ENCODE data around the gene RGS17. TPM values are rescaled to one million over a fixed set of nuclear protein-coding genes. Genes with fewer than 3 reads are reported as not detected.

Gene RGS17
- total RNA-seq, 1 experiment from 2014 or later: 0.37 TPM

- Histone ChIP-seq H3K27ac (no peak overlapping the region), H3K9me3 (replicated peaks) (no peaks in the 10 kb centered on the region), H3K4me3 (no peak overlapping the region), H3K27me3 (replicated peaks) (no peaks in the 10 kb centered on the region), H3K36me3 (no peaks in the 10 kb centered on the region), H3K4me1 (replicated peaks) (peaks cover 17% of the 10 kb centered on the region)
- DNase-seq (ENCODE audit: low read depth in 1 of 2, low spot score in 2 of 2): no peak
These were observed 44.7 kb downstream of the RGS17 start for GRCh38 chr6:153086225-153086990.

- H3K36me3 ChIP-seq: no peaks in the 10 kb centered on the region
- no peaks in the 10 kb centered on the region for H3K27me3 ChIP-seq (replicated peaks)
- no peak overlapping the region for H3K4me3 ChIP-seq
- no peak for DNase-seq (ENCODE audit: low read depth in 1 of 2, low spot score in 2 of 2)
- peaks cover 5% of the 10 kb centered on the region for H3K4me1 ChIP-seq (replicated peaks)
- no peak overlapping the region for H3K27ac ChIP-seq
- H3K9me3 ChIP-seq (replicated peaks): no peaks in the 10 kb centered on the region
These were observed 45.8 kb downstream of the RGS17 start for GRCh38 chr6:153085239-153085638.

GRCh38 chr6:153084393-153084792, 46.7 kb downstream of the RGS17 start:
- Histone ChIP-seq H3K4me3 (no peak overlapping the region), H3K36me3 (no peaks in the 10 kb centered on the region), H3K27ac (no peak overlapping the region), H3K4me1 (replicated peaks) (no peaks in the 10 kb centered on the region), H3K27me3 (replicated peaks) (no peaks in the 10 kb centered on the region), H3K9me3 (replicated peaks) (no peaks in the 10 kb centered on the region)
- no peak for DNase-seq (ENCODE audit: low read depth in 1 of 2, low spot score in 2 of 2)

GRCh38 chr6:153083869-153084268, 47.2 kb downstream of the RGS17 start:
- Histone ChIP-seq H3K4me3 (no peak overlapping the region), H3K9me3 (replicated peaks) (no peaks in the 10 kb centered on the region), H3K36me3 (no peaks in the 10 kb centered on the region), H3K27ac (no peak overlapping the region), H3K4me1 (replicated peaks) (no peaks in the 10 kb centered on the region), H3K27me3 (replicated peaks) (no peaks in the 10 kb centered on the region)
- no peak for DNase-seq (ENCODE audit: low read depth in 1 of 2, low spot score in 2 of 2)

GRCh38 chr6:153081914-153082313, 49.2 kb downstream of the RGS17 start:
- Histone ChIP-seq H3K36me3 (no peaks in the 10 kb centered on the region), H3K4me3 (no peak overlapping the region), H3K4me1 (replicated peaks) (no peaks in the 10 kb centered on the region), H3K27me3 (replicated peaks) (no peaks in the 10 kb centered on the region), H3K27ac (no peak overlapping the region), H3K9me3 (replicated peaks) (no peaks in the 10 kb centered on the region)
- no peak for DNase-seq (ENCODE audit: low read depth in 1 of 2, low spot score in 2 of 2)

GRCh38 chr6:153076431-153076830, 54.7 kb downstream of the RGS17 start:
- Histone ChIP-seq H3K27me3 (replicated peaks) (no peaks in the 10 kb centered on the region), H3K4me1 (replicated peaks) (no peaks in the 10 kb centered on the region), H3K27ac (no peak overlapping the region), H3K4me3 (no peak overlapping the region), H3K9me3 (replicated peaks) (no peaks in the 10 kb centered on the region), H3K36me3 (no peaks in the 10 kb centered on the region)
- no peak for DNase-seq (ENCODE audit: low read depth in 1 of 2, low spot score in 2 of 2)

- H3K4me3 ChIP-seq: no peak overlapping the region
- no peak for DNase-seq (ENCODE audit: low read depth in 1 of 2, low spot score in 2 of 2)
- H3K9me3 ChIP-seq (replicated peaks): no peaks in the 10 kb centered on the region
- no peak overlapping the region for H3K27ac ChIP-seq
- no peaks in the 10 kb centered on the region for H3K36me3 ChIP-seq
- no peaks in the 10 kb centered on the region for H3K27me3 ChIP-seq (replicated peaks)
- H3K4me1 ChIP-seq (replicated peaks): no peaks in the 10 kb centered on the region
These were observed 56.3 kb downstream of the RGS17 start for GRCh38 chr6:153074761-153075160.

- H3K27ac ChIP-seq: no peak overlapping the region
- no peak overlapping the region for H3K4me3 ChIP-seq
- no peaks in the 10 kb centered on the region for H3K36me3 ChIP-seq
- DNase-seq (ENCODE audit: low read depth in 1 of 2, low spot score in 2 of 2): no peak
- no peaks in the 10 kb centered on the region for H3K27me3 ChIP-seq (replicated peaks)
- H3K9me3 ChIP-seq (replicated peaks): no peaks in the 10 kb centered on the region
- H3K4me1 ChIP-seq (replicated peaks): no peaks in the 10 kb centered on the region
These were observed 57.2 kb downstream of the RGS17 start for GRCh38 chr6:153073841-153074240.

- no peak overlapping the region for H3K4me3 ChIP-seq
- no peak for DNase-seq (ENCODE audit: low read depth in 1 of 2, low spot score in 2 of 2)
- H3K27ac ChIP-seq: no peak overlapping the region
- no peaks in the 10 kb centered on the region for H3K4me1 ChIP-seq (replicated peaks)
- H3K27me3 ChIP-seq (replicated peaks): no peaks in the 10 kb centered on the region
- H3K36me3 ChIP-seq: no peaks in the 10 kb centered on the region
- H3K9me3 ChIP-seq (replicated peaks): no peaks in the 10 kb centered on the region
These were observed 60.3 kb downstream of the RGS17 start for GRCh38 chr6:153070756-153071155.

GRCh38 chr6:153069897-153070296, 61.2 kb downstream of the RGS17 start:
- H3K27ac ChIP-seq: no peak overlapping the region
- no peaks in the 10 kb centered on the region for H3K4me1 ChIP-seq (replicated peaks)
- no peak overlapping the region for H3K4me3 ChIP-seq
- H3K36me3 ChIP-seq: no peaks in the 10 kb centered on the region
- no peaks in the 10 kb centered on the region for H3K27me3 ChIP-seq (replicated peaks)
- no peak for DNase-seq (ENCODE audit: low read depth in 1 of 2, low spot score in 2 of 2)
- no peaks in the 10 kb centered on the region for H3K9me3 ChIP-seq (replicated peaks)

- Histone ChIP-seq H3K4me1 (replicated peaks) (no peaks in the 10 kb centered on the region), H3K36me3 (no peaks in the 10 kb centered on the region), H3K27me3 (replicated peaks) (no peaks in the 10 kb centered on the region), H3K9me3 (replicated peaks) (no peaks in the 10 kb centered on the region), H3K27ac (no peak overlapping the region), H3K4me3 (no peak overlapping the region)
- no peak for DNase-seq (ENCODE audit: low read depth in 1 of 2, low spot score in 2 of 2)
These were observed 65.9 kb downstream of the RGS17 start for GRCh38 chr6:153065222-153065621.

- H3K9me3 ChIP-seq (replicated peaks): no peaks in the 10 kb centered on the region
- H3K36me3 ChIP-seq: no peaks in the 10 kb centered on the region
- H3K4me3 ChIP-seq: no peak overlapping the region
- peaks cover 6% of the 10 kb centered on the region for H3K4me1 ChIP-seq (replicated peaks)
- no peak for DNase-seq (ENCODE audit: low read depth in 1 of 2, low spot score in 2 of 2)
- no peak overlapping the region for H3K27ac ChIP-seq
- H3K27me3 ChIP-seq (replicated peaks): no peaks in the 10 kb centered on the region
These were observed 67.1 kb downstream of the RGS17 start for GRCh38 chr6:153063936-153064335.

- Histone ChIP-seq H3K4me3 (no peak overlapping the region), H3K36me3 (no peaks in the 10 kb centered on the region), H3K27me3 (replicated peaks) (no peaks in the 10 kb centered on the region), H3K4me1 (replicated peaks) (peaks cover 20% of the 10 kb centered on the region), H3K9me3 (replicated peaks) (no peaks in the 10 kb centered on the region), H3K27ac (no peak overlapping the region)
- no peak for DNase-seq (ENCODE audit: low read depth in 1 of 2, low spot score in 2 of 2)
These were observed 68.6 kb downstream of the RGS17 start for GRCh38 chr6:153062516-153062915.

GRCh38 chr6:153059757-153060156, 71.3 kb downstream of the RGS17 start:
- no peaks in the 10 kb centered on the region for H3K9me3 ChIP-seq (replicated peaks)
- H3K4me3 ChIP-seq: no peak overlapping the region
- no peak for DNase-seq (ENCODE audit: low read depth in 1 of 2, low spot score in 2 of 2)
- H3K27ac ChIP-seq: no peak overlapping the region
- no peaks in the 10 kb centered on the region for H3K27me3 ChIP-seq (replicated peaks)
- peaks cover 20% of the 10 kb centered on the region for H3K4me1 ChIP-seq (replicated peaks)
- no peaks in the 10 kb centered on the region for H3K36me3 ChIP-seq

- no peak overlapping the region for H3K27ac ChIP-seq
- peak in 1 of 2 experiments; percentile 11 for DNase-seq (ENCODE audit: low read depth in 1 of 2, low spot score in 2 of 2)
- H3K27me3 ChIP-seq (replicated peaks): no peaks in the 10 kb centered on the region
- H3K4me3 ChIP-seq: no peak overlapping the region
- H3K9me3 ChIP-seq (replicated peaks): no peaks in the 10 kb centered on the region
- H3K36me3 ChIP-seq: no peaks in the 10 kb centered on the region
- H3K4me1 ChIP-seq (replicated peaks): peaks cover 20% of the 10 kb centered on the region
These were observed 71.8 kb downstream of the RGS17 start for GRCh38 chr6:153059311-153059710.

Measured in SJSA1 (cell line).